Stimulated activated naive CD4-positive, alpha-beta T cell (primary cell): ENCODE measurements around the gene SLC6A3.
"Not testable (repeated sequence)": the region's sequence is repeated elsewhere in the genome, so short reads cannot be mapped to it uniquely, and the experiment has no call there.

Source experiments
- DNase-seq, 6 experiments: peaks; one replicate each; lab custom pipeline; 2025; lab: John Stamatoyannopoulos, UW

SLC6A3 gene

DNA sequence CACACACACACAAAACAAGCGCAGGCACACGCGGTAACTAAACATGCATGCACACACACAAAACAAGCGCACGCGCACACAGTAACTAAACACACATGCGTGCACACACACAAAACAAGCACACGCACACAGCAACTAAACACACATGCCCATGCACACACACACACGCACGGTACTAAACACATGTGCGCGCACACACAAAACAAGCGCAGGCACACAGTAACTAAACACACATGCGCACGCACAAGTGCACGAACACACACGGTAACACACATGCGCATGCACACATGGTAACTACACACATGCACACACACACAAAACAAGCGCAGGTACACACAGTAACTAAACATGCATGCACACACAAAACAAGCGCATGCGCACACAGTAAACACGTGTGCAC lies 19.9 kb upstream of the SLC6A3 start:
- DNase-seq, result no peak

DNA sequence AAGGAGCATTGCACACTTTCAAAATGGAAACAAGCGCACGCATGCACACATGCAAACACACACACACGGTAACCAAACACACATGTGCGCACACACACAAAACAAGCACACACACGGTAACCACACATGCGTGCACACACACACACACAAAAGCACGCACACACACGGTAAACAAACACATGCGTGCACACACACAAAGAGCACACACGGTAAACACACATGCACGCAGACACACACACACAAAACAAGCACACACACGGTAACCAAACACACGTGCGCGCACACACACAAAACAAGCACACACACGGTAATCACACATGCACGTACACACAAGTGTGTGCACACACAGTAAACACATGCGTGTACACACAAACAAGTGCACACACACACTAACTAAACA lies 19.3 kb upstream of the SLC6A3 start:
- no peak for DNase-seq

DNA sequence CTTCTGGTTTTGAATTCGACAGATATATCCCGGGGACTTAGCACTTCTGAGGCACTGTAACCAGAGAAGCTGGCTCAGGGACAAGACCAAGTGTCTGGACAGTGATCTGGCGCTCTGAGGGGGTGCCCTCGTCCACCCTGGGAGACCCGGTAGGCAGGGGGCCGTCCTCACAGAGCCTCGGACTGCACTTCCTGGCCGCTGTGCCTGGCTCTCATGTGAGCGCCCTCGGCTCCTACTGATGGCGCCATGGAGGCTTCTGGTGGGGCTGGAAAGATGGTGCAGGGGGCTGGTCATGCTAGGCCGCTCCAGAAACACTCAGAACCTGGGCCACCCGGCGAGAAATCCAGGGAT lies 18.8 kb upstream of the SLC6A3 start:
- no peak for DNase-seq

DNA sequence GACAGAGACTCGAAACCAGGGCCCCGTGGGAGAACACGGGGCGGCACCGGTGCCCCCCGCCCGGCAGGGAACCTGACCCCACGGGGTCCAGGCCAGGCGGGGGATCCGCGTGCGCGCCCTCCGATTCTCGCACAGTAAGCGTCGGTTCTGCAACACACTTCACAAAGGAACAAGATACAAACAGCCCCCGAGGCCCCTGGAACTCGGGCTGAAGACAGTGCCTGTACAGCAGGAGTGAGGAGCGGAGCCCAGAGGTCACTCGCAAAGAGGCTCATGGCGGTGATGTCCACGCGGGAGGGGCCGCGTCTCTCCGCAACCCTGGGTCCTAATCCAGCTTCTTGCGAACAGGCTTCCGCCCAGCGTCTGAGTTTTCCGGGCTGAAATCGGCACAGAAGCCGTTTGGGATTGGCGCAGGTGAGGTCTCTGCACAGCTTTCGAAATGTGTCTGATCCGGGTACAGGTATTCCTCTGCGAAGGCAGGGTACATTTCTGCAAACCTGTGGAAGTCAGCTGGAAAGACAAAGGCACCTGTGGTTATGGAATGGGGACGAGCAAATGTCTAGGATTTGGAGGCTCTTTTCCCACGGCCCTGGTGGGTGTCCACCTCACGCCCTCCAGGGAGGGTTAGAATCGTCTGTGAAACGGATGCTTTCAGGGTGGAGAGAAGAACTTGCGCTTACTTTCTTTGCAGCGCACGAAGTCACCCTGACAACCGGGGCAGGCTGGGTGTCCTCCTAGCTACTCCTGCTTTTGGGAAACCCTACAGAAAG lies 18.3 kb upstream of the SLC6A3 start:
- DNase-seq, result no peak

DNA sequence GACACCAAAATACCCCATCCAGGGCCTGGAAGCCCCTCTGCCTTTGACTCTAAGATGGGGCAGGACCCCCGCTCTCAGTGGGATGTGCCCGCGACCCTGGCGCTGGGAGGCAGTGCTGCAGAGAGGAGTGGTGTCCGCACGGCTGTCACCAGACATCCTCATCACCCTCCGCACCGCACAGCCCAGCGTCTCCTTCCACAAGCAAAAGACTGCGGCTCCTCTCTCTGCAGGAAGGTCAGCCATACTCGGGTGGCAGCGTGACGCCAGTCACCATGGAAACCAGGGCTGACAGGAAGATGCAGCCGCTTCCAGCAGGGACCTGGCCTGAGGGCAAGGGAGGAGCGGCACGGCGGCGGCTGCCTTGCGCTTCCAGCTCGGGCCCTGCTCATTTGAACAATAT lies 17.1 kb upstream of the SLC6A3 start:
- DNase-seq, result no peak

DNA sequence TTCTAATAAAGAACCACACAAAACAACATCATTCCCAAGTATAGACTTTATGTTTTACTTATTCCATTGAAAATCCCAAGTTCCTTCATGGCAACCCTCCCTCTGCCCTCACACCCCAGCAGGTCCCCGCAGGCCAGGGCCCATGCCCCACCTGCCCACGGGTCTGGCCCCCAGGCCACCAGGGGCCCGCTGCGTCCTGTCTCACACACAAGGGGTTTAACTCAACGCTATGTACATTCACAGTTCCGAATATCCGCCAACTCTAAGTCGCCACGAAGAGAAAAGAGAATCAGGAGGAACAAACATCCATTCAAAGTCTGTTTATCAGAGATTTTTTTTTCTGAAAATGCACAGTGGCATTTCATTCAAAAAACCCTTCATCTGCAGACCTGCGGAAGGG lies 16.2 kb upstream of the SLC6A3 start:
- DNase-seq, result no peak

DNA sequence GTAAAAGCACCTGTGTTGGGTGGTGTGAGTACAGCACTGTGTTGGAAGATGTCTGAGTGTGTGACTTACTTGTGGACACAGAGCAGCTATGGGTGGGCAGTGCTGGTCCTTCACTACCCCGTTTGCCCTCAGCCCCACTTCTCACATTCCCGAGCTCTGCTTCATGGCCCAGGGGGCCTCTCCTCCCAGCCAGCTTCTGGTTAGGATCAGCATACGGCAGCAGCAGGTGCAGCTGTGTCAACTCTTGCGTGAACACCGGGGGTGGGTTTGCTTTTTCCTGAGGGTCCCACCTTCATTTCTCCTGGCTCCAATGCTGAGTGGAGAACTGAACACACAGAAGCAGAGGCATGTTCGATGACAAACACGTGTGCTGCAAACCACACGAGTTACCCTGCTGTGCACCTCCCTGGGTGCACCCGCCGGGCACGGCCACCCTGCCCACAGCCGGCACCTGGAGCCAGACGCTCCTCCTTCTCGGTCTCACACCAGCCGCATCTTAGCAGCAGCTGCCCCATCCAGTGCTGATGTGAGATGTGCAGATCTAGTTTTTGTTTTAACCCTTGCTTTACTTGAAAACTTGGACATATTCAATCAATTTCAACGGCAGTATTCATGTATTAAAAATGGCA lies 14.9 kb upstream of the SLC6A3 start:
- no peak for DNase-seq

DNA sequence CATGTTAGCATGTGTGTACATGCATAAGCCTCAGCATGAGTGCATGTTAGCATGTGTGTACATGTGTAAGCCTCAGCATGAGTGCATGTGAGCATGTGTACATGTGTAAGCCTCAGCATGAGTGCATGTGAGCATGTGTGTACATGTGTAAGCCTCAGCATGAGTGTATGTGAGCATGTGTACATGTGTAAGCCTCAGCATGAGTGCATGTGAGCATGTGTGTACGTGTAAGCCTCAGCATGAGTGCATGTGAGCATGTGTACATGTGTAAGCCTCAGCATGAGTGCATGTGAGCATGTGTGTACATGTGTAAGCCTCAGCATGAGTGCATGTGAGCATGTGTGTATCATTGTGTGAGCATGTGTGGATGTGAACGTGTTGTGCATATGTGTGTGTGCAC lies 14.2 kb upstream of the SLC6A3 start:
- DNase-seq, result not testable (repeated sequence)

DNA sequence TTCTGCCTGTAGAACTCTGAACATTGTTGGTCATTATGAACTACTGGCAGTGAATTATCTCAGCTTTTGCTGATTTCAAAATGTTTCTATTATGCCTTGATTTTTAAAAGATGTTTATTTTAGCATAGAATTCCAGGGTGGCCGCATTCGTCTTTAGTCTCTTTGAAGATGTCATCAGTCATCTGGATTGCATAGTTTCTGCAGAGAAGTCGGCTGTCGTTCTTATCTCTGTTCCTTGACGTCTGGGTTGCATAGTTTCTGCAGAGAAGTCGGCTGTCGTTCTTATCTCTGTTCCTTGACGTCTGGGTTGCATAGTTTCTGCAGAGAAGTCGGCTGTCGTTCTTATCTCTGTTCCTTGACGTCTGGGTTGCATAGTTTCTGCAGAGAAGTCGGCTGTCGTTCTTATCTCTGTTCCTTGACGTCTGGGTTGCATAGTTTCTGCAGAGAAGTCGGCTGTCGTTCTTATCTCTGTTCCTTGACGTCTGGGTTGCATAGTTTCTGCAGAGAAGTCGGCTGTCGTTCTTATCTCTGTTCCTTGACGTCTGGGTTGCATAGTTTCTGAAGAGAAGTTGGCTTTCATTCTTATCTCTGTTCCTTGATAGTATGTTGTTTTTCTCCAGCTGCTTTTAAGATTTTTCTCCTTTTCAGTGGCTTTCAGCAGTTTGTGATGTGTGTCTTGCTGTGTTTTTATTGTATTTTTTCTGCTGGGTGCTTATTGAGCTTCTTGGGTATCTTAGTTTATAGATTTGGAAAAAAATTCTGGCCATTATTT lies 11.1 kb upstream of the SLC6A3 start:
- not testable (repeated sequence) for DNase-seq

DNA sequence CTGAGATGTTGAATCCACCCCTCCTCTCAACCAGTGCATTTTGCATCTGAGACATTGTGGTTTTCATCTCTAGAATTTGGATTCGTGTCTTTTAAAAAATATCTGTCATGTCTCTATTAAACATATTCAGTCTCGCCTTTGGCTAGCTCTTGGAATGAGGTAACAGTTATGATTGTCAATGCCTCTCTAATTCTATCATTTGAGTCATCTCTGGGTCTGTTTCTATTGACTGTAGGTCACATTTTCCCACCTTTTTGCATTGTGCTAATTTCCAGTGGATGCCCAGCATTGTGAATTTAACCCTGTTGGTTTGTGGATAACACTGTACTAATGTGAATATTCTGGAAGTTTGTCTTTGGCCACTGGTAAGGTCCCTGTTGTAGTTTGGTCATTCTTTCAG lies 8.4 kb upstream of the SLC6A3 start:
- DNase-seq, result no peak

DNA sequence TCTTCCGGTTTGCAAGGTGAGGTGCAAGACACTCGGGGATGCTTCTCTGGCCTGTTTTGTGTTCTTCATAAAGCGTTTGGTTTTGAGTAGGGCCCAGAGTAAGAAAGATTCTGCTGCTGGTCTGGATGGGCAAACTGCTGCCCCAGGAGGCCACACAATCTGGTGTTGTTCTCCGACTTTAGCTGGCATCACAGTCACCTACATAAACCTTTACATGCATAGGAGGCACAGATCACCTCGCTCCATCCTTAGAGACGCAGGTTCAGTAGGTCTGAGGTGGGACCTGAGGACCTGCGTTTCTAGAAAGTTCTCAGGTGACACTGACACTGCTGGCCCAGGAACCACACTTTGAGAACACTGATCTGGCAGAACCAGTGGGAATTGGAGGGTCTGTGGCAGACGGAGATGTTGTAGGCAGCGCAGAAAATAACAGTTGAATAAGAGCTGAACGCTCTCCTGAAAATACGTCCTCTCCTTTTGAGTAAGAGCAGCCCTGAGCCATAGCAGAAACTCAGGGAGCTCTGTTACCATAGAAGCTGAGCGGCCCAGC lies 3.9 kb upstream of the SLC6A3 start:
- DNase-seq, result no peak

DNA sequence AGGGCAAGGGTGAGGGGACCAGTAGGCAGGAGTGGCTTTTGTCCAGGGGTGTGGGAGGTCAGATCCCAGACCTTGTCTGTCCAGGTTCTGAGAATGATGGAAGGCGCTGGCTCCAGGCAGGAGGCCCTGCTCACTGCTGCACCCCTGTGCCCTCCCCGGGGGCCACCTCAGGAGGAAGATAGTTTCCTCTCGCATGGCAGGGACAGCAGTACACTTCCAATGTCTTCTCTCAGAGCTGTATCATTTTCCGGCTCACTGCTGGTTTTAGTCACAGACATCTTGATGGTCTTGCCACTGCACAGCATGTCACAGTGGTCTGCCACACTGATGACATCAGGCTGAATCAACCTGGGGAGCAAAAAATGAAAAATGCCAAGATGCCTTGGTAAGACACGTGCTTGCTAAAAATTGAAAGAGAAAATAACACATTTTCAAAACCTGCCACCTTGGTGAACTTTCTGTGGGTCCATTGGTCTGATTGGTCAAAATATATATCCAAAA lies 3.3 kb upstream of the SLC6A3 start:
- DNase-seq, result no peak

DNA sequence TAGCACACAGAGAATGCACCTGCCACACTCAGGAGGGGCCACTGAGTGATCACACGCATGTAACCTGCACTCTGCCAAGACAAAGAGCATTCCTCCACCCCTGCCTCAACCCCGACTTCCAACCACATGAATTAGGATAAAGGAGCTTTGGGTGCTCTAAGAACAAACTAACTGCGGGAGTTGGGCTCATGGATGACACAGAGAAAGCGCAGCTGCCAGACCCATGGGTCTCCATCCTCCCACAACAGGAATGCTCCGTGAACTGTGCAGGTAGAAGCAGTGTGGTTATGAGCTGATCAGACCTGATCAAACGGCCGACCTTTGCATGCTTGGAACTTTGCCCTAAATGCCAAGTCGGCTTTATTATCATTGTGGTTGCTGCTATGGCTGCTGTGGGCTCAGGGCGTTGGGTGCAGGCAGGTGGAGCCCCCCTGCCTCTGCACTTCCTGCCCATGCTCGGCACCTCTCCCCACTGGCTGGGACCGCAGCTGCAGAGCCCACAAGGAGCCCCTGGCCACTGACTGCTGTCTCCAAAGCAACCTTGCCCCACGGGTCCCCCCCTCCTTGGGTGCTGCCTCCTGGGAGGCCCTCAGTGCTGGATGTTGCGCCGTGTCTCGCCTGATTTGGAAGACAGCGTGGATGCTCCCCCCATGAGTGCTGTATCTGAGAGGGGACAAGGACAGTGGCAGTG lies 2.6 kb upstream of the SLC6A3 start:
- no peak for DNase-seq

DNA sequence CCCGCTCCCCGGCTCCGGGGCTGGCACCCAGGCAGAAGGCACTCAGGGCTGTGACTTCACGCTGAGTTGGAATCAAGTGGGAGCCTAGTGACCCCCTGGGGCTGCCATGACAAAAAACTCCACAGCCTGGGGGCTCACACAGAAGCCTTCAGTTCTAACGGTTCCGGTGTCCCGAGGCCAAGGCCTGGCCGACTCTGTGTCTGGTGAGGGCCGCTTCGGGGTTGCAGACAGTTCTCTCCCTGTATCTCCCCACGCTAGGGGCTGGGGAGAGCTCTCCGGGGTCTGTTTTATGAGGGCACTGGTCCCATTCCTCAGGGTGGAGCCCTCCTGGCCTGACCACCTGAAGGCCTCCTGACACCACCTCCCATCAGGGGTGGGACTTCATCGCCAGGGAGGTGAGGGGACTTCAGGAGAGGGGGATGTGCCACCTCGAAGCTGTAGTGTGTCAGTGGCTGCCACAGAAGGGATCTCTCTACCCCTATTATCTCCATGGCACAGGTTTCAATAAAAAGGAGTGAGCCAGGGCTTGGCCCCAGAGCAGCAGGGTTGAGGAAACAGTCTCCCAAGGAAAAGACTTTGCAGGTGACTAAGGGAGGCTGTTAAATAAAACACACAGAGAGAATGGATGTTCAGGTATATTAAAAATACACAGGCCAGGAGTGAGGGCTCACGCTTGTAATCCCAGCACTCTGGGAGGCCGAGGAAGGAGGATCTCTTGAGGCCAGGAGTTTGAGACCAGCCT lies 1.5 kb upstream of the SLC6A3 start:
- no peak for DNase-seq

DNA sequence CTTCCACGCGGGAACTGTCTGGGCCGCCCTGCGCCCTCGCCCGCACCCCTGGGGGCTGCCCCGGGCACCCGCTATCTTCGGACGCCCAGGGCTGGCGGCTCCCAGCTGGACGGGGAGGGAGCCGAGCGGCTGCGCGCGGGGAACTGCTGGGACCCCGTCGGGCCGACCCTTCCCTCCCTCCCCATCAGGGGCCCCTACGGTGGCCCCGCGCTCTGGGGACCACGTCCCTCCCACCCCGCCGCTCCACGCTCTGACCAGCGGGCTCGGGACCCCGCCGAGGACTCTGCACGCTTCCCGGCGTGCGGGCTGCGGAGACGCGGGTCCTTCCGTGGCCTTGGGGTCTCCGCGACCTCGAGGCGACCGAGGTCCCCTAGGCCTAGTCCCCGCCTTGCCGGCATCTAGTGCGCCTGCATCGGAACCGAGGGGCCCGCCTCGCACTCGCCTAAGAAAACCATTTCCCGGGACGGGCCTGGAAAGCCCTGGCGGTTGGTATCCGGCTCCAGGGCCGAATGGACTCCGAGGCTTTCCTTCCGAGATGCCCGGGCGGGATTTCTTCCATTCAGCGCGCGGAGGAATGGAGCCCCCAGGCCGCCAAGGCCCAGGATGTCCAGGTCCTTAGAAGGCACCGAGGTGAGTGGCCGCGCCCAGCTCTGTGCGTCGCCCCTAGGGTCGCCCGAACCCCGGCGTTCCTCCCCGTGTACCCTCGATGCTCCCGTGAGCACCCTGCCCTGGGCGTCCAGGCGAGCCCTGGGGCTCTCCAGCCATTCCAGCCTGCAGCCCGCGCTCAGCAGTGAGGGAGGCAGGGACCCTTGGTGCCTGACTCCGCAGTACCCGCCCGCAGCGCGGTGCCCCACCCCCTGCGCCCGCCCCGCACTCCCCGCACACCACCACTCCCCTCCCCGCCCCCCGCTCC lies 705 bp upstream of the SLC6A3 start:
- DNase-seq, result no peak

DNA sequence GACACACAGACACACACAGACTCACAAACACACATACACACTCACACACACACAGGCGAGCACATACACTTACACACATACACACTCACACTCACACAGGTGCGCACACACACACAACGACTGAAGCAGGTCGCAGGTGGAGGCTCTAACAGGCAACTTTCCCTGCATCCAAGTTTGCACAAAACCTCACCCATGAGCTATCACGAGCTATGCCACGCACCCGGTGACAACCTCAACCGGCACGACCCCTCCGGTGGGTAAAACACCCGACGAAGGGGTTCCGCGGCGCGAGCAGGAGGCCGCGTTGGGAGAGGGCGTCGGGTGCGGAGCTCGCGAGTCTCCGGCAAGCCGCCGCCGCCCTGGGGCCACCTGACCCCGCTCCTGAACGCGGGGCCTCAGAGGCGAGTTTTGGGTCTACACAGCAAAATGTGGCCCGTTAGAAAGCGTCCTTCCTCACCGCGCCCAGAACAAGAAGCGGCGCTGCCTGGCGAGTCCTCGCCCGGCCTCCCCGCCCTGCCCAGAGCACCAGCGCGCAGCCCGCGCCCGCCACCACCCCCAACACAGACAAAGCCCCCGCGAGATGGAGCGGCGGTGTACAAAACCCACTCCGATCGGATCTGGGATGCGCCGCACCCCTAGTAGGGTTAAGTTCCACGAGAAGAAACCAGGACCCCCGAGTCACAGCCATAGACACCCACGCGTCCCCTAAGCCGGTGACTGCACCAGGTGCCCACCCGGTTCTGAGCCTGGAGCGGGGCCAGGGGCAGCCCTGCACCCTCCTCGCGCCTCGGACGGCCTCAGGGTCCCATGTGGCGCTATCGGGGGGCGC lies 665 bp downstream of the SLC6A3 start:
- DNase-seq, result no peak

DNA sequence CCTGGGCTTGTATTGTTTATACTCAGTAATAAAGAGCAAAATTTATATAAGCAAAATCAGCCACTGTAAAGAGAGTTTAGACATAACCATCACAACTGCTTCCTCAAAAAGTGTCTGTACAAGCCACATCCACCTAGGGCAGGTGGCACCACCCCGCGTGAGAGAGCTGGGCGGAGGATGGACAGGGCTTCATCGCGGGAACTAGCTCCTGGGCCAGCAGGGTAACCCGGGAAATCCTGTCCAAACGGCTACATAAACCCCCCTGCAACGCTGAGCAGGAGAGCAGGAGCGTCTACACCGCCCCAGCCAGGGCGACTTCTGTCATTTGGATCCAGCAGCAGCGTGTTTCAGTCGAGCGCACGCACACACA lies 1.3 kb downstream of the SLC6A3 start:
- DNase-seq, result no peak

DNA sequence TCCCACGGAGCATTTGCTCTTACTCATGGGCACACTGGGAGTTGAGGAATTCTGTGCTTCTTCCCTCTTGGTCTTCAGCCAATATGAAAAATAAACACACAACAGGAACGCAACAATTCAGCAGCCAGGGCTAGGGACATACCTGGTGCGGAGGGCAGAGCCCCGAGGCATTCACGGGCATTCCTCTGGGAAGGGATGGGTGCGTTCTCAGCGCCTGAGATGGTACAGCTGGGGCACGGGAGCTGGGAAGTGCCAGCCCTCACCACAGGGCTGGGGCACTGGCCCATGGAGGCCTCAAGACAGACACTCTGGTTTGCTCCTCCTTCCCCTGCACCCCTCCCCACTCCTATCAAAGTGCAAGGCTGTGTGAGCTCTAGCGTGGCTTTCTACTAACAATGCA lies 2.1 kb downstream of the SLC6A3 start:
- no peak for DNase-seq
